ENCODE data around the gene RPS21. TPM values are rescaled to one million over a fixed set of nuclear protein-coding genes. Genes with fewer than 3 reads are reported as not detected.

Gene RPS21
- total RNA-seq, 1 experiment from 2014 or later: 4,496 TPM

DNA sequence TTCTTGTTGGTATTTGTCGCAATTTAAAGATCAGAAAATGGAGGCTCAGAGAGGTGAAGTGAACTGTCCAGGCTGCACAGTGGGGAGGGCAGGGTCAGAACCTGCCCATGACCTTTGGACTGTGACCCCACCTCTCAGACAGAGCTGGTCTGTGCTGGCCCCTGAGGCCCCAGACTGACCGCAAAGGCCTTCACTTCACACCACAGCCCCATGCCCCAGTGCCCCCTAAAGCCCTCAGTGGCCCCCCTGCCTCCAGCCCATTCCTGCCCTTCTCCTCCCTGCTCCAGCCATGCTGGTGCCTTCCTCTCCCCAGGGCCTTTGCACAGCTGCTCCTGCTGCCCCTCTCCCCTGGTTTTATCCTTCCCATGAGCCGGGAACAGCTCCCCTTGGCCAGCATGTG, 49.8 kb downstream of the RPS21 start:
- BruUV-seq (replicated peaks): no TSS peak
- Histone ChIP-seq H3K4me3 (ENCODE audit: low read depth, low read length) (no peak overlapping the region), H3K4me1 (peaks cover 52% of the 10 kb centered on the region), H3K9me3 (no peaks in the 10 kb centered on the region), H3K27me3 (replicated peaks; ENCODE audit: control insufficient read depth, insufficient read depth, low read length) (no peaks in the 10 kb centered on the region), H3K36me3 (ENCODE audit: control insufficient read depth, insufficient read depth, low read length) (no peaks in the 10 kb centered on the region)
- ChIA-PET CTCF (interaction anchor here (0.7 to 1.1 kb wide), 3 partner anchors 13 to 51 kb away, joined by 3 to 5 read pairs (median 5); no protein-coding TSS in a partner anchor), POLR2A (no interaction called here)
- Mint-ChIP-seq H3K9me3 (ENCODE audit: unreplicated experiment) (no peaks in the 10 kb centered on the region), H3K27ac (ENCODE audit: unreplicated experiment) (peak overlapping the region; percentile 84), H3K4me3 (ENCODE audit: unreplicated experiment) (no peak overlapping the region), H3K36me3 (ENCODE audit: insufficient read depth, unreplicated experiment) (peaks cover 13% of the 10 kb centered on the region), H3K27me3 (ENCODE audit: insufficient read depth, unreplicated experiment) (no peaks in the 10 kb centered on the region), H3K4me1 (ENCODE audit: low read depth, unreplicated experiment) (peaks cover 60% of the 10 kb centered on the region)
- TF ChIP-seq, protein P1, sequence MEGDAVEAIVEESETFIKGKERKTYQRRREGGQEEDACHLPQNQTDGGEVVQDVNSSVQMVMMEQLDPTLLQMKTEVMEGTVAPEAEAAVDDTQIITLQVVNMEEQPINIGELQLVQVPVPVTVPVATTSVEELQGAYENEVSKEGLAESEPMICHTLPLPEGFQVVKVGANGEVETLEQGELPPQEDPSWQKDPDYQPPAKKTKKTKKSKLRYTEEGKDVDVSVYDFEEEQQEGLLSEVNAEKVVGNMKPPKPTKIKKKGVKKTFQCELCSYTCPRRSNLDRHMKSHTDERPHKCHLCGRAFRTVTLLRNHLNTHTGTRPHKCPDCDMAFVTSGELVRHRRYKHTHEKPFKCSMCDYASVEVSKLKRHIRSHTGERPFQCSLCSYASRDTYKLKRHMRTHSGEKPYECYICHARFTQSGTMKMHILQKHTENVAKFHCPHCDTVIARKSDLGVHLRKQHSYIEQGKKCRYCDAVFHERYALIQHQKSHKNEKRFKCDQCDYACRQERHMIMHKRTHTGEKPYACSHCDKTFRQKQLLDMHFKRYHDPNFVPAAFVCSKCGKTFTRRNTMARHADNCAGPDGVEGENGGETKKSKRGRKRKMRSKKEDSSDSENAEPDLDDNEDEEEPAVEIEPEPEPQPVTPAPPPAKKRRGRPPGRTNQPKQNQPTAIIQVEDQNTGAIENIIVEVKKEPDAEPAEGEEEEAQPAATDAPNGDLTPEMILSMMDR (IDR thresholded peaks at IDR 0.05; ENCODE audit: insufficient read depth in 1 of 2, low read depth in 1 of 2, low read length in 1 of 2, severe bottlenecking in 1 of 2, unreplicated experiment in 1 of 2): no peak
- intact Hi-C loops (cut with micrococcal nuclease; ENCODE audit: unreplicated experiment): no loop called here
- no peak for DNase-seq

DNA sequence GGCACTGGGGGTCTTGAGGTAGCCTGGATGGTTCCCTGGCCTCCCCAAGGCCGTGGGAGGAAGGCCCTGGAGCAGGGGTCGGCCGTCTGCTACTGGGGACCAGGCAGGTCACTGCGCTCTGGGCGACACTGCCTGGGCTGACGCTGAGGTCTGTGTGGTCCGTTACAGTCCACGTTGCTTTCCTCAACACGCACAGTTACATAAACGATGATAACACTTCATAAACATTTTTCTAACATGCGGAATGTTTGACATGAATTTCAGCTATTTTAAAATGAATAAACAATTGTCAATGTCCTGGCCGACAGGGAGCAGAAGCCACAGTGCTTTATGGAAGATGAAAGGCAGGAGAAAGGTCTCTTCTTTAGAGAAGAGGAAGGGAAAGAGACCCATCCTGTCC, 50.6 kb downstream of the RPS21 start:
- H3K27me3 ChIP-seq (replicated peaks; ENCODE audit: control insufficient read depth, insufficient read depth, low read length): no peaks in the 10 kb centered on the region
- no peaks in the 10 kb centered on the region for H3K27me3 Mint-ChIP-seq (ENCODE audit: insufficient read depth, unreplicated experiment)
- H3K36me3 Mint-ChIP-seq (ENCODE audit: insufficient read depth, unreplicated experiment): peaks cover 7% of the 10 kb centered on the region
- no peak overlapping the region for H3K4me3 ChIP-seq (ENCODE audit: low read depth, low read length)
- POLR2A ChIA-PET: no interaction called here
- no peak for DNase-seq
- no TSS peak for BruUV-seq (replicated peaks)
- intact Hi-C loops (cut with micrococcal nuclease; ENCODE audit: unreplicated experiment): no loop called here
- H3K36me3 ChIP-seq (ENCODE audit: control insufficient read depth, insufficient read depth, low read length): no peaks in the 10 kb centered on the region
- H3K4me1 ChIP-seq: peaks cover 44% of the 10 kb centered on the region
- H3K9me3 ChIP-seq: no peaks in the 10 kb centered on the region
- H3K27ac Mint-ChIP-seq (ENCODE audit: unreplicated experiment): peak overlapping the region; percentile 84
- CTCF ChIA-PET: interaction anchor here (1.0 to 2.6 kb wide), 3 partner anchors 13 to 179 kb away, joined by 3 to 8 read pairs (median 5); no protein-coding TSS in a partner anchor
- H3K4me3 Mint-ChIP-seq (ENCODE audit: unreplicated experiment): no peak overlapping the region
- H3K4me1 Mint-ChIP-seq (ENCODE audit: low read depth, unreplicated experiment): peaks cover 54% of the 10 kb centered on the region
- no peaks in the 10 kb centered on the region for H3K9me3 Mint-ChIP-seq (ENCODE audit: unreplicated experiment)
- TF ChIP-seq, protein P1 (IDR thresholded peaks at IDR 0.05; ENCODE audit: insufficient read depth in 1 of 2, low read depth in 1 of 2, low read length in 1 of 2, severe bottlenecking in 1 of 2, unreplicated experiment in 1 of 2): no peak

DNA sequence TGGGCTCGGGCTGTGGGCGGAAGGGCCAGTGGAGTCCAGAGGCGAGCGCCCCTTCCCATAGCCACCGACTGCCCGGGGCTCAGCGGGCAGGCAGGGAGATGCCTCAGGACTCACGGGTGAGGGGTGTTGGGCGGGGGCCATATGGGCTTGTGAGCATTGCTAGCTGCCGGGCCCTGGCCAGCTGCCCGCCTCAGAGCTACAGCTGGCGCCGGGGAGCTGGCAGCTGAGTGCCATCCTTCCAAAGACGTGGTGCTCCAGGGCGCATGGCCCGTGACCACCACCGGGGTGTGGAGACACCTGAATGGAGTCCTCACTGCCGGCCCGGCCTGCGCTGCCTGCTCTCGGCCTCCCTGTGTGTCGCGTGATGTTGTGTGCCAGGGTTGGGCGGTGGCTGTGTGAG, 51.0 kb downstream of the RPS21 start:
- intact Hi-C loops (cut with micrococcal nuclease; ENCODE audit: unreplicated experiment): no loop called here
- peak in 1 of 2 experiments; percentile 58 for DNase-seq
- no peaks in the 10 kb centered on the region for H3K36me3 ChIP-seq (ENCODE audit: control insufficient read depth, insufficient read depth, low read length)
- H3K4me1 ChIP-seq: peaks cover 39% of the 10 kb centered on the region
- Mint-ChIP-seq H3K4me1 (ENCODE audit: low read depth, unreplicated experiment) (peaks cover 50% of the 10 kb centered on the region), H3K9me3 (ENCODE audit: unreplicated experiment) (no peaks in the 10 kb centered on the region), H3K4me3 (ENCODE audit: unreplicated experiment) (no peak overlapping the region), H3K27me3 (ENCODE audit: insufficient read depth, unreplicated experiment) (no peaks in the 10 kb centered on the region), H3K36me3 (ENCODE audit: insufficient read depth, unreplicated experiment) (peaks cover 4% of the 10 kb centered on the region), H3K27ac (ENCODE audit: unreplicated experiment) (peak overlapping the region; percentile 84)
- no peak overlapping the region for H3K4me3 ChIP-seq (ENCODE audit: low read depth, low read length)
- ChIA-PET POLR2A (no interaction called here), CTCF (interaction anchor here (1.0 to 2.6 kb wide), 2 partner anchors 13 to 179 kb away, joined by 3 to 8 read pairs; no protein-coding TSS in a partner anchor)
- TF ChIP-seq, protein P1 (IDR thresholded peaks at IDR 0.05; ENCODE audit: insufficient read depth in 1 of 2, low read depth in 1 of 2, low read length in 1 of 2, severe bottlenecking in 1 of 2, unreplicated experiment in 1 of 2): peak; percentile 21 to 25
- BruUV-seq (replicated peaks): no TSS peak
- no peaks in the 10 kb centered on the region for H3K27me3 ChIP-seq (replicated peaks; ENCODE audit: control insufficient read depth, insufficient read depth, low read length)
- no peaks in the 10 kb centered on the region for H3K9me3 ChIP-seq

Other genes with a start within 250 kb of the RPS21 start
- gene PSMA7, start 243.7 kb upstream of the RPS21 start, total RNA-seq (2022): 702 and 760 TPM in 2 replicates
- 46.4 and 52.1 TPM in 2 replicates for gene SS18L1, start 243.3 kb upstream of the RPS21 start, total RNA-seq (2022)
- gene MTG2, start 204.1 kb upstream of the RPS21 start, total RNA-seq (2022): 110 and 111 TPM in 2 replicates
- not detected in 2 replicates for gene HRH3, start 166.8 kb upstream of the RPS21 start, total RNA-seq (2022)
- gene OSBPL2, start 148.6 kb upstream of the RPS21 start, total RNA-seq (2022): 130 and 132 TPM in 2 replicates
- gene ADRM1, start 84.1 kb upstream of the RPS21 start, total RNA-seq (2022): 261 and 263 TPM in 2 replicates
- 1,050 and 1,125 TPM in 2 replicates for gene LAMA5, start 19.8 kb upstream of the RPS21 start, total RNA-seq (2022)
- gene CABLES2, start 20.2 kb downstream of the RPS21 start, total RNA-seq (2022): 30.7 and 36.4 TPM in 2 replicates
- 39.2 and 40.5 TPM in 2 replicates for gene RBBP8NL, start 40.4 kb downstream of the RPS21 start, total RNA-seq (2022)
- gene GATA5, start 88.9 kb downstream of the RPS21 start, total RNA-seq (2022): 0.12 and 0.25 TPM in 2 replicates

Data from Caco-2 (cell line).